Measurements from ENCODE around the gene FBL.
"Not testable (repeated sequence)": the region's sequence is repeated elsewhere in the genome, so short reads cannot be mapped to it uniquely, and the experiment has no call there.

The FBL gene
- total RNA-seq = 55.1 to 194 (median 106) reads per million in 9 experiments

- H3K27ac Mint-ChIP-seq = peak within 1 kb of the TSS; percentile 95 to 96
These were observed at the start of gene FBL for GRCh38 chr19:39845933-39846677. FBL (minus strand) TSS chr19:39846379; CDS start chr19:39846300, 79 bp downstream.

GRCh38 chr19:39895096-39895495 lies 48.9 kb upstream of the FBL start:
- H3K36me3 Mint-ChIP-seq (ENCODE audit: insufficient read depth); H3K9me3 Mint-ChIP-seq; DNase-seq; H3K27me3 Mint-ChIP-seq; ATAC-seq (replicated peaks): not testable (repeated sequence)
- H3K4me3 Mint-ChIP-seq = peak overlapping the region in 1 of 2 donors; percentile 50
- H3K27ac Mint-ChIP-seq = peak overlapping the region in 1 of 2 donors; percentile 92
- peaks cover 0 to 34% of the 10 kb centered on the region in 2 donors for H3K4me1 Mint-ChIP-seq (ENCODE audit: low read depth in 2 of 2)

More at GRCh38 chr19:39845933-39846677, at the start of gene FBL:
- ATAC-seq (replicated peaks) = peak; percentile 90
- Mint-ChIP-seq H3K36me3 (ENCODE audit: insufficient read depth) (peaks cover 11% of the 10 kb centered on the region), H3K27me3 (no peaks in the 10 kb centered on the region), H3K4me1 (ENCODE audit: low read depth in 2 of 2) (peaks cover 39 to 45% of the 10 kb centered on the region in 2 donors), H3K4me3 (peak within 1 kb of the TSS; percentile 88 to 89), H3K9me3 (no peaks in the 10 kb centered on the region)
- DNase-seq = peak; percentile 97

- H3K4me1 Mint-ChIP-seq (ENCODE audit: low read depth in 2 of 2) = peaks cover 0 to 34% of the 10 kb centered on the region in 2 donors
- H3K27ac Mint-ChIP-seq = peak overlapping the region in 1 of 2 donors; percentile 92
- not testable (repeated sequence) for H3K36me3 Mint-ChIP-seq (ENCODE audit: insufficient read depth); DNase-seq; H3K27me3 Mint-ChIP-seq; H3K9me3 Mint-ChIP-seq; ATAC-seq (replicated peaks)
- H3K4me3 Mint-ChIP-seq = peak overlapping the region in 1 of 2 donors; percentile 50
These were observed 48.0 kb upstream of the FBL start for GRCh38 chr19:39894236-39894606.

- peak; percentile 53 for ATAC-seq (replicated peaks)
These were observed 47.4 kb upstream of the FBL start for GRCh38 chr19:39893366-39894235.

GRCh38 chr19:39892506-39892902 lies 46.3 kb upstream of the FBL start:
- DNase-seq = not testable (repeated sequence)

More at GRCh38 chr19:39893366-39894235, 47.4 kb upstream of the FBL start:
- Mint-ChIP-seq H3K4me3 (peak overlapping the region; percentile 0 to 83), H3K4me1 (ENCODE audit: low read depth in 2 of 2) (peaks cover 0 to 34% of the 10 kb centered on the region in 2 donors), H3K27ac (peak overlapping the region in 1 of 2 donors; percentile 92)
- not testable (repeated sequence) for H3K36me3 Mint-ChIP-seq (ENCODE audit: insufficient read depth); H3K27me3 Mint-ChIP-seq; H3K9me3 Mint-ChIP-seq
- peak in 1 of 3 experiments; percentile 77 for DNase-seq

GRCh38 chr19:39891660-39892505 lies 45.7 kb upstream of the FBL start:
- ATAC-seq (replicated peaks); H3K36me3 Mint-ChIP-seq (ENCODE audit: insufficient read depth); DNase-seq; H3K9me3 Mint-ChIP-seq; H3K27me3 Mint-ChIP-seq: not testable (repeated sequence)
- Mint-ChIP-seq H3K4me3 (peak overlapping the region in 1 of 2 donors; percentile 72), H3K27ac (peak overlapping the region; percentile 0 to 33), H3K4me1 (ENCODE audit: low read depth in 2 of 2) (peaks cover 0 to 34% of the 10 kb centered on the region in 2 donors)

More at GRCh38 chr19:39892506-39892902, 46.3 kb upstream of the FBL start:
- H3K27me3 Mint-ChIP-seq; H3K9me3 Mint-ChIP-seq; H3K36me3 Mint-ChIP-seq (ENCODE audit: insufficient read depth); ATAC-seq (replicated peaks): not testable (repeated sequence)
- Mint-ChIP-seq H3K4me3 (peak overlapping the region in 1 of 2 donors; percentile 72), H3K4me1 (ENCODE audit: low read depth in 2 of 2) (peaks cover 0 to 34% of the 10 kb centered on the region in 2 donors), H3K27ac (peak overlapping the region; percentile 0 to 33)

- Mint-ChIP-seq H3K36me3 (ENCODE audit: insufficient read depth) (peaks cover 5% of the 10 kb centered on the region), H3K27ac (no peak overlapping the region), H3K4me3 (peak overlapping the region in 1 of 2 donors; percentile 72), H3K4me1 (ENCODE audit: low read depth in 2 of 2) (peaks cover 0 to 34% of the 10 kb centered on the region in 2 donors), H3K27me3 (no peaks in the 10 kb centered on the region), H3K9me3 (no peaks in the 10 kb centered on the region)
- ATAC-seq (replicated peaks) = no peak
- no peak for DNase-seq
These were observed 44.8 kb upstream of the FBL start for GRCh38 chr19:39890755-39891551.

- not testable (repeated sequence) for H3K27ac Mint-ChIP-seq; DNase-seq; H3K4me3 Mint-ChIP-seq; H3K36me3 Mint-ChIP-seq (ENCODE audit: insufficient read depth); H3K27me3 Mint-ChIP-seq; H3K9me3 Mint-ChIP-seq; ATAC-seq (replicated peaks)
- H3K4me1 Mint-ChIP-seq (ENCODE audit: low read depth in 2 of 2) = peaks cover 0 to 34% of the 10 kb centered on the region in 2 donors
These were observed 43.9 kb upstream of the FBL start for GRCh38 chr19:39889872-39890754.

GRCh38 chr19:39887456-39887951 lies 41.3 kb upstream of the FBL start:
- ATAC-seq (replicated peaks); H3K27ac Mint-ChIP-seq; H3K4me3 Mint-ChIP-seq; H3K9me3 Mint-ChIP-seq; DNase-seq; H3K27me3 Mint-ChIP-seq; H3K36me3 Mint-ChIP-seq (ENCODE audit: insufficient read depth): not testable (repeated sequence)
- H3K4me1 Mint-ChIP-seq (ENCODE audit: low read depth in 2 of 2) = peaks cover 0 to 24% of the 10 kb centered on the region in 2 donors

GRCh38 chr19:39885821-39886554 lies 39.8 kb upstream of the FBL start:
- H3K9me3 Mint-ChIP-seq; H3K27ac Mint-ChIP-seq; DNase-seq; H3K27me3 Mint-ChIP-seq; H3K36me3 Mint-ChIP-seq (ENCODE audit: insufficient read depth); ATAC-seq (replicated peaks); H3K4me3 Mint-ChIP-seq: not testable (repeated sequence)
- peaks cover 0 to 12% of the 10 kb centered on the region in 2 donors for H3K4me1 Mint-ChIP-seq (ENCODE audit: low read depth in 2 of 2)

- H3K27me3 Mint-ChIP-seq; H3K9me3 Mint-ChIP-seq; ATAC-seq (replicated peaks); DNase-seq; H3K36me3 Mint-ChIP-seq (ENCODE audit: insufficient read depth); H3K27ac Mint-ChIP-seq; H3K4me3 Mint-ChIP-seq; H3K4me1 Mint-ChIP-seq (ENCODE audit: low read depth in 2 of 2): not testable (repeated sequence)
These were observed 38.5 kb upstream of the FBL start for GRCh38 chr19:39884721-39885120.

Data from effector memory CD8-positive, alpha-beta T cell (primary cell).